HG02623 (cell line): ENCODE measurements around the gene TOP2A.
A peak's percentile ranks its signal among the peaks of the same experiment; 100 is the strongest.
"Not testable (repeated sequence)": the region's sequence is repeated elsewhere in the genome, so short reads cannot be mapped to it uniquely, and the experiment has no call there.

ENCODE experiments used
- ATAC-seq: cut with Tn5 transposase; IDR thresholded peaks from one replicate; pipeline ENCODE4 v1.9.1; 2021; ENCODE audit warnings: moderate library complexity; ENCODE audit not compliant: unreplicated experiment

Gene TOP2A

DNA sequence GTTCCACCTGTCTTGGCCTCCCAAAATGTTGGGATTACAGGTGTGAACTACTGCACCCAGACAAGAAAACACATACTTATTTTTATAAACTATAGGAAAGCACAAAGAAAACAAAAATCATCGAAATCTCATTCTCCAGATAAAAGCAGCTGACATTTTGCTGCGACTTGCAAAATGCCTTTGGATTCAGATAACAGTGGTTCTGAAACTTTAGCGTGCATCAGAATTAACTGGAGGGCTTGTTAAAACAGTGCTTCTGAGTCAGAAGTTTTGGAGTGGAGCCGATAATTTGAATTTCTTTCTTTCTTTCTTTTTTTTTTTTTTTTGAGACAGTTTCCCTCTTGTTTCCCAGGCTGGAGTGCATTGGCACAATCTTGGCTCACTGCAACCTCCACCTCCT is 35.4 kb downstream of the TOP2A start:
- ATAC-seq: no peak

DNA sequence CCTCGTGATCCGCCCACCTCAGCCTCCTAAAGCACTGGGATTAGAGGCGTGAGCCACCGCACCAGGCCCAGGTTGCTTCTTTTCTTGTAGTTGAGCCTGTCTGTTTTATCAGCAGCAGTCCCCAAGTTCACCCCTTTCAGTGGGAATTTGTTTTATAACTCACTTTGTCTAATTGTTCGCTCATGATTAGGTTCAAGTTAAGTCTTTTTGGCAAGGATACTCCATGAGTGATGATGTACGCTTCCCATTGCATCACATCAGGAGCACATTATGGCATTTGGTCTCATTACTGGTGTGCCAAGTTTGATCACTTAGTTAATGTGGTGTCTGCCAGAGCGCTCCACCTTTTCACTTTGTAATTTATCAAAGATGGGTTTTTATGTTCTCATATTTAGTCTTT is 38.7 kb downstream of the TOP2A start:
- no peak for ATAC-seq

DNA sequence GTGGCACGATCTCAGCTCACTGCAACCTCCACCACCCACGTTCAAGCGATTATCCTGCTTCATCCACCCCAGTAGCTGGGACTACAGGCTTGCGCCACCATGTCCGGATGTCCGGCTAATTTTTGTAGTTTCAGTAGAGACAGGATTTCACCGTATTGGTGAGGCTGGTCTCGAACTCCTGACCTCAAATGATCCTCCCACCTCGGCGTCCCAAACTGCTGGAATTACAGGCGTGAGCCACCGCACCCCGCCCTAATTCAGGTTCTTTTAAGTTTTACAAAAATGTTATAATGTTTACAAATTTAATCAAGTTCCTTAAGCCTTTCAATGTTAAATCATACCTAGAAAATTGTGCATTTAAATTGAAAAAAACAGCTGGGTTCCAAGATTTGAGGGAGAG is 39.9 kb downstream of the TOP2A start:
- no peak for ATAC-seq

DNA sequence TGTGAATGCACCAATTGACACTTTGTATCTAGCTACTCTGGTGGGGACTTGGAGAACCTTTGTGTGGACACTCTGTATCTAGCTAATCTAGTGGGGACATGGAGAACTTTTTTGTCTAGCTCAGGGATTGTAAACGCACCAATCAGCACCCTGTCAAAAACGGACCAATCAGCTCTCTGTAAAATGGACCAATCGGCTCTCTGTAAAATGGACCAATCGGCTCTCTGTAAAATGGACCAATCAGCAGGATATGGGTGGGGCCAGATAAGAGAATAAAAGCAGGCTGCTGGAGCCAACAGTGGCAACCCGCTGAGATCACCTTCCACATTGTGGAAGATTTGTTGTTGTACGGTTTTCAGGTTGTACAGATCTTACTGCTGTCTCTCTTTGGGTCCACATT is 41.2 kb downstream of the TOP2A start:
- not testable (repeated sequence) for ATAC-seq

DNA sequence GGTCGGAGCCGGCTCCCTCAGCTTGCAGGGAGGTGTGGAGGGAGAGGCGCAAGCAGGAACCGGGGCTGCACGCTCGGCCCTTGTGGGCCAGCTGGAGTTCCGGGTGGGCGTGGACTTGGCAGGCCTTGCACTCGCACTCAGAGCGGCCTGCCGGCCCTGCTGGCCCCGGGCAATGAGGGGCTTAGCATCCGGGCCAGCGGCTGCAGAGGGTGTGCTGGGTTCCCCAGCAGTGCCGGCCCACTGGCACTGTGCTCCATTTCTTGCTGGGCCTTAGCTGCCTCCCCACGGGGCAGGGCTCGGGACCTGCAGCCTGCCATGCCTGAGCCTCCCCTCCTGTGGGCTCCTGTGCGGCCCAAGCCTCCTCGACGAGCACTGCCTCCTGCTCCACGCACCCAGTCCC is 41.9 kb downstream of the TOP2A start:
- not testable (repeated sequence) for ATAC-seq

DNA sequence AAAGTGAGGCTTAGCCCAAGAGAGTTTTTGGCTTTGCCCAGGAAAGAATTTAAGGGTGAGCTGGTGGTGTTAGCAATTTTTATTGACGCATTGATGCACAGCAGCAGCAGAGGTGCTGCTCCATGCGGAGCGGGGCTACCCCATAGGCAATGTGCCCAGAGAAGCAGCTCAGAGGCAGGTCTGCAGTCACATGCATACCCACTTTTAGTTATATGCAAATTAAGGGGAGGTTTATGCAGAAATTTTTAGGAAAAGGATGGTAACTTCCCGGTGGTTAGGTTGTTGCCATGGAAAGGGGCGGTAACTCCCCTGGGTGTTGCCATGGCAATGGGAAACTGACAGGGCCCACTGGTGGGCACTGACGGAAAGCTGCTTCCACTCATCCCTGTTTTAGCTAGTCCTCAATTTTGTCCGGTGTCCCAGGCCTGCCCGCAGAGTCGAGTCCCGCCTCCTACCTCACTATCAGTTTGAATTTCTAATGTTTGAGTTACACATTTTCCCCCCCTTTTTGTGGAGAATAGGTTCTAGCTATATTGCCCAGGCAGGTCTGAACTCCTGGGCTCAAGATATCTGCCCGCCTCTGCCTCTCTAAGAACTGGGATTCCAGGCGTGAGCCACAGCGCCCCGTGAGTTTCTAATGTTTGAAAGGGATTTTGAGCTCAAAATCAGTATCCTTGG is 42.7 kb downstream of the TOP2A start:
- no peak for ATAC-seq

DNA sequence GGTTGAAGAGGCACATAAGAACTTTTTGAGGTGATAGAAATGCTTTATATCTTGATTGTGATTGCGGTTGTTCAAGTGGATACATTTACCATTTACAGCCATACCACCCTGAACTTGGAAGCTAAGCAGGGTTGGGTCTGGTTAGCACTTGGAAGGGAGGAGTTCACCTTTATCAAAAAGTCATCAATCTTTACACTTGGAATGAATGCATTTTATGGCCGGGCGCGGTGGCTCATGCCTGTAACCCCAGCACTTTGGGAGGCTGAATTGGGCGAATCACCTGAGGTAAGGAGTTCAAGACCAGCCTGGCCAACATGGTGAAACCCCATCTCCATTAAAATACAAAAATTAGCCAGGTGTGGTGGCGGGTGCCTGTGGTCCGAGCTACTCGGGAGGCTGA is 43.7 kb downstream of the TOP2A start:
- no peak for ATAC-seq

DNA sequence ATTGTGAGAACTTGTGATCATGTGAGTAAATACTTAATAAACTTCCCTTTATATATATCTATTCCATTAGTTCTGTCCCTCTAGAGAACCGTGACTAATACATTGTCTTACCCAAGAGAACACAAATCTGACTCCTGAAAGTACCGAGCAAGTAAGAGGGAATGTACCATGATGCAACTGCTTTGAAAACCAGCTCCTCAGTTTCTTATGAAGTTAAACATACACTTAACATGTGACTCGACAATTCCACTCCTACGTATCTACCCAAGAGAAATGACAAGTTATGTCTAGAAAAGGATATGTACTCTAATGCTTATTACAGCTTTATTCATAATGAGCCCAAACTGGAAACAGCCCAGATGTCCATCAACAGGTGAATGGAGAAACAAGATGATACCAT is 44.4 kb downstream of the TOP2A start:
- ATAC-seq: no peak

DNA sequence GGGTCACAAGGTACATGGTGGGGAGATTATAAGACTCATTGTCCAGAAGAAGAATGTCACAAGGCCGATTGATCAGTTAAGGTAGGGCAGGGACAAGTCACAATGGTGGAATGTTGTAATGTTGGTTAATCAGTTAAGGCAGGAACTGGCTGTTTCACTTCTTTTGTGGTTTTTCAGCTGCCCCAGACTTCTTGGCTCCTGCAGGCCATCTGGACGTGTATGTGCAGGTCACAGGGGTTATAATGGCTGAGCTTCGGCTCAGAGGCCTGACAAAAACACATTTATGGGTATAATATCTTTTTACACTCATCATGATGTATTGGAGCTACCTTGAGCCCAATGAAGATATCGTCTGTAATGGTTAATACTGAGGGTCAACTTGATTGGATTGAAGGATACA is 45.1 kb downstream of the TOP2A start:
- not testable (repeated sequence) for ATAC-seq

DNA sequence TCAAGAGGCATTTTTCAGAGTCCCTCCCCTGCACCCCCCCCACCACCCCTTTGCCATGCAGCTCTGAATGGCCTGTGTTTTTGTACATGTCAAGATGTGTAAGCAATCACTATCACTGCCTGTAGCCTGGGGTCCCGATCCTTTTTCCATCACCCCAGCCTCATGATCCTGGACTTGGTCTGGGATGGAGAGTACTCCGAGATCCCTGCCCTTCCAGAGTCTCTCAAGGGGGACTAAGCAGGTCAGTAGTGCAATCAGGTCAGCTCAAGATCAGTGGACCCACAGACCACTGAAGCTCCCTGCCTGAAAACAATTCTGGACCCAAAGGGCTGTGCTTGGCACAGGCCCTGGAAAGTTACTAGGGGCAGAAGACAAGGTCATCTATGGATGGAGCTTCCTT is 45.7 kb downstream of the TOP2A start:
- no peak for ATAC-seq

DNA sequence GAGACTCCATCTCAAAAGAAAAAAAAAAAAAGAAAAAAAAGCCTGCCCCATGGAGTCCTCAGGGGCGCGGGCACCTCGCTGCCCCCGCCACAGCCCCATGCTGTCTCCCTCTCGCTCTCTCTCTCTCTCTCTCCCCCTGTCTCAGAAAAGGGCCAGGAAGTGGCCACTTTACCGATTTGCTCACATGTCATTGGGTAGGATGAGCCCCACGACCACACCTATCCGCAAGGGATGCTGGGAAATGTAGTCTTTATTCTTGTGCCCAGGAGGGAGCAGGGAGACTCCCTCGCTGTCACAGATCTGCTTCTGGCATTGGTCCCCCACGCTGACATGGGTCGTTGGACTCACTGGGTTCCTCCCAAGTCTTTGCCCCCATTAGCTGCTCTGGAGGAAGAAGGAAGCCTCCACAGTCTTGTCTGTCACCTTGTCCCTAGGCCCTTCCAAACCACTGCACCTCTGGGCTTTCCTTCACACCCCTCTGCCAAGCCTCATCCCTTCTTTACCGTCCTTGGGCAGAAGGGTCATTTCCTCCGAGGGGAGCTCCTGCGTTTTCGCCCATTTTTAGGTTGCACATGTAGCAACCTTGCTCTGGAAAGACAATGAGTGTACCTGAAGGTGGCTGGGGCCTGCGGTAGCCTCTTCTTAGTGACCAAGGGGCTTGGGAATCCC is 46.3 kb downstream of the TOP2A start:
- ATAC-seq: no peak

DNA sequence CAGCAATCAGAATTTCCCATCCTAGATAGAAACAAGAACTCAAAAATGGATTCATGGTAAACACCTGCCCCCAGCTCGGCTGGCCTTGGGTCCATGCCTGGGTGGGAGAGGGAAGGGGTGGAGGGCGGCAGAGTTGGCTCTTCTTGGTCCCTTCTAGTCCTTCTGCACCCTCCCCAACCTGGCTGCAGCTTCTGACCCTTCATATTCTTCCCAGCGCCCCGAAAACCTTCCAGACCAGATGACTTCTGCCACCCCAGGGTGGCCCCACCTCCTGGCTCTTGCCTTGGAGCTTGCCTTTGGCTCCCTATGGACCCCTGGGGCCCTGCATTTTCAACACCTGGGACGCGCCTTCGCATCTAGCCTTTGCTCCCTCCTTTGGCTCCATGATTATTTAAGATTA is 47.8 kb downstream of the TOP2A start:
- ATAC-seq: no peak

DNA sequence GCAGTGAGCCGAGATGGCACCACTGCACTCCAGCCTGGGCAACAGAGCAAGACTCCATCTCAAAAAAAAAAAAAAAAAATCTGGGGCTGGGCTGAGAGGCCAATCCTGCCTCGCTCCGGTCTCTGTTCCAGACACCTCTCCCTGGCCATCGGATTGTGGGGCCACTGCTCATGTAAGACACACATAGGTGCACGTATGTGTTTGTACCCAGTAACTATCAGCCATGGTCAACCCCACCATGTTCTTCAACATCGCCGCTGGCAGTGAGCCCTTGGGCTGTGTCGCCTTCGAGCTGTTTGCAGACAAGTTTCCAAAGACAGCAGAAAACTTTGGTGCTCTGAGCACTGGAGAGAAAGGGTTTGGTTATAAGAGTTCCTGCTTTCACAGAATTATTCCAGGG is 50.0 kb downstream of the TOP2A start:
- not testable (repeated sequence) for ATAC-seq

DNA sequence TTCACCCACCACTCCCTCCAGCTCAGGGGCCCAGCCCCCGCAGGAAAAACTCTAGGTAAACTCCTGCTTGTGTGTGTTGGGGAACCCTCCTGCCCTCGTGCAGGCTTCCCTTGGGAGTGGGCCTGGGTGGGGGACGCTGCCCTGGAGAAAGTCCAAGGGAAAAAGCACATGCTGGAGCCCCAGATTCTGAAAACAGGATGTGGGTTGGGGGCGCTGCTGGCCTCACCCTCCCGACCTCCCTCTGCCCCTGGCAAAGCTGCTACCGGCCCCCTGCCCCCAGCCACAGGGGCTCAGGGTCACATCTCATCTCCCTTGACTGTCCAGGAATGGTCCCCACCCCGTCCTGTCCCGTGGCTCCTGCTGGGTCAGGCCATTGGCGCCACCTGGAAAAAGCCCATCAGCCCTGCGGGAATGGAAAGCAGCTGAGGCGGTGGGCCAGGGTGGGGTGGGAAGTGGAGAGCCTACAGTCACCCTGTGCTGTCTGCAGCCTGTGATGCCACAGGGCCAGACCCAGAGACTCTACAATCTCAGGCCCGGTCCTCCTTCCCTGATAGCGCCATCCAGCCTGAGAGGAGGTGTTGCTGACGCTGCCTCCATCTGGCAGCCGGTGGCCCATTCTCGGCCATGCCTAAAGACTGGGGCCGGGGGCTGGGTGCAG is 50.7 kb downstream of the TOP2A start:
- no peak for ATAC-seq

DNA sequence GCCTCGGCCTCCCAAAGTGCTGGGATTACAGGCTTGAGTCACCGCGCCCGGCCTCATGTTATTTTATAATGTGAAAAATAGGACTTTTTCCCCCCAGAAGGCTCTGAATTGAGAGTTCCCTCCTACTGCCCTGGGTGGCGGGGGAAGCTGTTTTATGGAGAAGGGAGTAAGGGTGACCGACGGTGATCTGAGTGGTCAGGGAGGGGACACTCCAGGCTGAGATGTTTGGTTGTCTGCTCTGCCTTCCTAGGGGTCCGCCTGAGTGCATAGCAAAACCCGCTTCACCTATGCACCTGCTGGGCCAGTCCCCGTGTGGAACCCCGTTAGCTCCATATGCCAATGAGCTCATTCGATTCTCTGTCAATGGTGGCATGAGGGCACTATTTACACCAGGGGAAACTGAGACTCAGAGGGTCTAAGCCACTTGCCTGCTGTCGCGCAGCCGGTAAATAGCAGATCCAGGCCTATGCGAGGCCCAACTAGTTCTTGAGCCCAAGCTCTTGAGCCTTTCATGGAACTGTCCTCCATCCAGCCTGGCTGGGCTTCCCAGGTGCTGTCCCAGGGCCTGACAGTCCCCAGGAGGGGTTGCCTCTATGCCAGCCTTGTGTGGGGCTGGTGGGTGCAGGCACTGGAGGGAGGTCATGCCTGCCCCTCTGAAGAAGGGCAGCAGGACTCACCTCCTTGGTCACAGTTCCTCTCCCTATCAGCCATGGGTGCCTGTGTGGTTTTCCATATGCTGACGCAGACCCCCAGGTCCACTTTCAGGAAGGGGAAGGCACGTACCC is 51.4 kb downstream of the TOP2A start:
- ATAC-seq: no peak

DNA sequence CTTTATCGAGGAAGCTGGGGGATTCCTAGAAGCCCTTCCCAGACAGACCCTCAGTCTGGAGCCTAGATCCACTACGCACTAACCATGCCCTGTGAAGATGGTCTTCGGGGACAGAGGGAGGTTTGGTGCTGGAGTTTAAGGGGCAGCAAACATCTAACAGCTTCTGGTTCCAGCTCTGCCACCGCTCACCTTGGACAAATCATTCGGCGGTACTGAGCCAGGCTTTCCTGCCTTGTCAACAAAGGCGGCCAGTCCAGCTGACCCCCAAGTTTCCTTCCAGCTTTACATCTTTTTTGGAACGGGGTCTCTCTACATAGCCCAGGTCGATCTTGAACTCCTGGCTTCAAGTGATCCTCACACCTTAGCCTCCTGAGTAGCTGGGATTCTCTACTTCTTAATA is 52.8 kb downstream of the TOP2A start:
- no peak for ATAC-seq

DNA sequence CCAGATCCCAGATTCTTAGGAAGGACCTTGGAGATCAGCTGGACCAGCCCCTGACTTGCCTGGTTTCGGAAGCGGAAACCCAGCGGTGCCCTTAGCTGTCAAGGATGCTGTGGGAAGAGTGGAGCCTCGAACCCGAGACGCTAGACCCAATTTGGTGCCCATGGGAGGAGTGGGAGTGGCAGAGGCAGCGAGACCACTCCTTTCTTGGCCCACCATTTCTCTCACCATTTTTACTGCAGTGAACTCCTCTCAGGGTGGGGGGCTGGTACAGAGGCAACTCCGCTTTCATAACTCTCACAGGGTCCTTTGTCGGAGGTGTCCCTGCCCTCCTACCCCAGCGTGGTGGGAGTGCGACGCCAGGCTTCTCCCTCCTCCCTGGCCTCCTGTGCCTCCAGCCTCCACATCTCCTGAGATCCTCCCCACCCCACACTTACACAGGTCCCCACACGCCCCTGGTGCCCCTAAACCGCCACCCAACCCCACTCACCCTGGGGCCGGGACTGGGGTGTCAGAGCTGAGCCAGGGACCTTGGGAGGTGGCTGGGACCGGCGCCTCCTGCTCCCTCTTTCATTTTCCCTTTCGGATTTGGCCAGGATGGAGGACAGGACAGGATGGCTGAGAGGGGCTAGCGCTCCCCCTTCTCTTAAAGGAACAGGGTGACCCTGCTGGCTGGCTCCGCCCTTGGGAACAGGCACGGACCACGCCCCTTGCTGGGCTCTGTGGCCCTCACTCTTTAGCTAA is 53.4 kb downstream of the TOP2A start, which contains the start of gene GJD3:
TSS of gene GJD3 (minus strand) at position 617 of the 741 bp plus-strand sequence. CDS start 922 bp downstream, outside the sequence.
- ATAC-seq: no peak

DNA sequence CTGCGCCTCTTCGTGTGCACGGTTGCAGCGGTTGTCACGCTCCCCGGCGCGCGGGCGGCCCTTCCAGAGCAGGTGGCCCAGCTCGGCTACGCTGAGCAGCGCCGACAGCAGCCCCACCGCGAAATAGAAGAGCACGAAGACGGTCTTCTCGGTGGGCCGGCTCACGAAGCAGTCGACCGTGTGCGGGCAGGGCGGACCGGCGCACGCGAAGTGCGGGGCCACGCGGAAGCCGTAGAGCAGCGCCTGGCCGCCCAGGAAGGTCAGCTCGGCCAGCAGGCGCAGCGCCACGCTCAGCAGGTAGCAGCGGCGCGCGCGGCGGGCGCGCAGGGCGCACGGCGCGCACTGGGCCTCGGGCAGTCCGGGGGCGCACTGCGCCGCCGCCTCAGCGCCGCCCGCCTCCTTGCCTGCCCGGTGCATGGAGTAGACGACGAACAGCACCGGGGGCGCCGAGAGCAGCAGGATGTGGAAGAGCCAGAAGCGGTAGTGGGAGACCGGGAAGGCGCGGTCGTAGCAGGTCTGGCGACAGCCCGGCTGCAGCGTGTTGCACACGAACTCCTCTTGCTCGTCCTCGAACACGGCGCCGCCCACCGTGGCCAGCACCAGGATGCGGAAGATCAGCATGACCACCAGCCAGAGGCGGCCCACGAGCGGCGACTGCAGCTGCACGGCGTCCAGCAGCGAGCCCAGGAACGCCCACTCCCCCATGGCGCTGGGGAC is 54.4 kb downstream of the TOP2A start:
- no peak for ATAC-seq

DNA sequence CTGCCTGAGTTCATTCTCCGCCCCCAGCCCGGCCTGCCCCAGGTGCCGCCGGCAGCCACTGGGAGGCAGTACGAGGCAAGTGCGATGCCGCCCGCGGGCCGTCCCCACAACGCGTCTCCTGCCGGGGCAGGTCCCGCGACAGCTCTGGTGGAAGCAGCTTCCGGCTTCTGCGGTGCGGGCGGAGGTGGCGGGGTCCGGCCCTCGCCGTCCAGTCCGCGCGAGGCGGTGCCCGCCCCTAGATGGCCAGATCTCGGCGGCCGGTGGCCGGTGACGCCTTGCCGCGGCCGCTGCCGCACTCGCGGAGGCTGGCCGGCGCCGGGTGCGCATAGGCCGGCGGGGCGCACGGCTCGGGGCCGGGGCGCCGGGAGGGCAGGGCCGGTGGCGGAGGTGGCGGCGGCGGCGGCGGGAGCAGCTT is 55.0 kb downstream of the TOP2A start:
- peak; percentile 67 for ATAC-seq
